ENCODE results near the gene PGC.
A peak's percentile ranks its signal among the peaks of the same experiment; 100 is the strongest.

Gene PGC

GRCh38 chr6:41734666-41735426 is 12.4 kb downstream of the PGC start:
- Mint-ChIP-seq H3K9me3 (no peaks in the 10 kb centered on the region), H3K4me3 (peak overlapping the region; percentile 83), H3K36me3 (ENCODE audit: low read depth) (peaks cover 11% of the 10 kb centered on the region), H3K4me1 (ENCODE audit: low read depth) (peaks cover 51% of the 10 kb centered on the region), H3K27me3 (no peaks in the 10 kb centered on the region), H3K27ac (peak overlapping the region; percentile 85)
- intact Hi-C loops (cut with micrococcal nuclease), result loop anchor here (1.0 to 5.0 kb wide), 4 partner anchors 12 to 52 kb away; partner anchors contain the start of genes FRS3 and TOMM6

DNA sequence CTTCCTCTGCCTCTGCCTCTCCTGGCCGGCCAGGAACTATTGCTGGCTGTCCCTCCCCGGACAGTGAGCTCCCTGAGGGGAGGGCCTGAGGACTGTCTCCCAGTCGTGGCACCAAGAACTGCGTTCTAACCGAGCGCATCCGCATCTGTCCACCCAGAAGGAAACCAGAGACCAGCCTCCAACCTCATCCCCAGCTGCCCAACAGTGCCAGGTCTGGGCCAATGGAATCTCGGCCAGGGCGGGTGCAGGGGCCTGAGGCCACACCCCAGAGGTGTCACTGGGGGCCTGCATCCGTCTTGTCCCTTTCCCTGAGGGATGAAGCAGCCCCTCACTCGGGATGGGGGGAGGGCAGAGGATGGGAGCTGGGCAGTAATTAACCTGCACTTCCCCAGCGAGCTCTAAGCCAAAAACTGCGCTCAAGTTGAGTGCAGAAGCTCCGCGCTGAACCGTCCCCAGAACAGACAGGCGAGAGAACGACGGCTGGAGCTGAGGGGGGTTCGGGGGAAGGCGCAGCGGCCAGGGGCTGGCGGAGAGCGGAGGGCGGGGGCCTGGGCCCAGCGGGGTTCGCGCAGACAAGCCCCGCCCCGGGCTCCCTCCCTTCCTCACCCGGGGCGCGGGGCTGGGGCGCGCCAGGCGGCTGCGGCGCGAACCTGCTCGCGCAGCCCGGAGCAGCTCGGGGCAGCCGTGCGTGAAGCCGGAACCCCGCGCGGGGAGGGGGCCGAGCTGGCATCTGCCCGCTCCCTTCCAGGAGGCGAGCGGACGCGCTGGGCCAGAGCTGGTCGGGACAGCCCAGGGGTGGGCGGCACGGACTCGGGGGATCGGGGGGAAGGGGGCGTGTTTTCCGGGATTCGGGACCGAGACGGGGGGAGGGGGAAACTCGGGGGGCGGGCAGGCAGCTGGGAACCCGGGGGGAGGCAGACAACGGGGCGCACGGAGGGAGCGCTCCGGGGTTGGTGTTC is 13.2 kb downstream of the PGC start:
- Mint-ChIP-seq H3K4me3 (peak overlapping the region; percentile 83), H3K27ac (peak overlapping the region; percentile 85), H3K9me3 (no peaks in the 10 kb centered on the region), H3K4me1 (ENCODE audit: low read depth) (peaks cover 59% of the 10 kb centered on the region), H3K27me3 (no peaks in the 10 kb centered on the region), H3K36me3 (ENCODE audit: low read depth) (peaks cover 20% of the 10 kb centered on the region)
- intact Hi-C loops (cut with micrococcal nuclease), result loop anchor here (1.0 to 5.0 kb wide), 4 partner anchors 11 to 53 kb away; partner anchors contain the start of genes FRS3 and TOMM6

GRCh38 chr6:41733360-41733706 is 13.9 kb downstream of the PGC start:
- peak overlapping the region; percentile 83 for H3K4me3 Mint-ChIP-seq
- H3K27ac Mint-ChIP-seq, result peak overlapping the region; percentile 85
- peaks cover 26% of the 10 kb centered on the region for H3K36me3 Mint-ChIP-seq (ENCODE audit: low read depth)
- H3K27me3 Mint-ChIP-seq, result no peaks in the 10 kb centered on the region
- no peaks in the 10 kb centered on the region for H3K9me3 Mint-ChIP-seq
- intact Hi-C loops (cut with micrococcal nuclease), result loop anchor here (5.0 kb wide), 1 partner anchor 44 kb away; the partner anchor contains the start of gene FRS3
- peaks cover 66% of the 10 kb centered on the region for H3K4me1 Mint-ChIP-seq (ENCODE audit: low read depth)

DNA sequence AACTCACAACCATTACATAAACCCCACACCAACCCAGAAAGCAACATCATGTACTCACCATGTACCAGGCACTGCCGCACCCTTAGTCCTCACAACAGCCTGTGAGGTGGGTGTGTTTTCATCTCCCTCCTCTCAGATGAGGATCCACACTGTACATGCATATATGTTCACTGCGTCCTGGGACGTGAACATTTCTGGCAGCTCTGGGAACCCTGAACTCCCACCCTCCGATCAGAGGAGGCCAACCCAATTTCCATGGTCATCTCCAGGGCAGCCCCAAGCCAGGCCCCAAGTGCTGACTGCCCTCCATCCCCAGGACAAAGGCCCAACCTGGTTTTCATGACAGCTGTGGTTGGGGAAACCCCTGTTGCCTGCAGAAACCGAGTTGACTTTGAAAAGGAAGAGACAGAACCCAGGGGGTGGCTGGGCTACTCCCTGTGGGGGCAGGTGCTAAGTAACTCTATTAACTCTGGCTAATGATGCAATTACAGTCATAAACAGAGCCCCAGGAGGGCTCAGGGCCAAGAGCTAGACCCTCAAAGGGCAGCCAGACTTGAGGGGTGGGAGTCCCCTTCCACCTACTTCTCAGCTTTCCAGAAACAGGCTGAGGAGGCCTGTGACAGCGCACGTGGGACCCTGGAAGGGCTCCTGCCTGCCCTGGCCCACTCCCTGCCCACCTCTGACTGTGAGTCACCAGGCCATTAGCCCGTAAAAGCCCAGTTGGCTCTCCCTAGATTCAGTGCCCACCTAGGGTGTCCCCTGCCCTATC is 14.4 kb downstream of the PGC start:
- intact Hi-C loops (cut with micrococcal nuclease), result loop anchor here (5.0 kb wide), 1 partner anchor 45 kb away; the partner anchor contains the start of gene FRS3
- peaks cover 31% of the 10 kb centered on the region for H3K36me3 Mint-ChIP-seq (ENCODE audit: low read depth)
- H3K27ac Mint-ChIP-seq, result peak overlapping the region; percentile 85
- peak overlapping the region; percentile 83 for H3K4me3 Mint-ChIP-seq
- H3K4me1 Mint-ChIP-seq (ENCODE audit: low read depth), result peaks cover 71% of the 10 kb centered on the region
- H3K9me3 Mint-ChIP-seq, result no peaks in the 10 kb centered on the region
- H3K27me3 Mint-ChIP-seq, result no peaks in the 10 kb centered on the region

GRCh38 chr6:41732149-41732548 is 15.0 kb downstream of the PGC start:
- Mint-ChIP-seq H3K27ac (no peak overlapping the region), H3K9me3 (no peaks in the 10 kb centered on the region), H3K27me3 (no peaks in the 10 kb centered on the region), H3K4me3 (no peak overlapping the region), H3K36me3 (ENCODE audit: low read depth) (peaks cover 37% of the 10 kb centered on the region), H3K4me1 (ENCODE audit: low read depth) (peaks cover 78% of the 10 kb centered on the region)
- intact Hi-C loops (cut with micrococcal nuclease), result loop anchor here (5.0 kb wide), 1 partner anchor 45 kb away; the partner anchor contains the start of gene FRS3

GRCh38 chr6:41731561-41732086 is 15.6 kb downstream of the PGC start:
- Mint-ChIP-seq H3K27ac (peak overlapping the region; percentile 48), H3K4me1 (ENCODE audit: low read depth) (peaks cover 82% of the 10 kb centered on the region), H3K9me3 (no peaks in the 10 kb centered on the region), H3K4me3 (no peak overlapping the region), H3K36me3 (ENCODE audit: low read depth) (peaks cover 41% of the 10 kb centered on the region), H3K27me3 (no peaks in the 10 kb centered on the region)
- intact Hi-C loops (cut with micrococcal nuclease), result loop anchor here (5.0 kb wide), 1 partner anchor 46 kb away; the partner anchor contains the start of gene FRS3

DNA sequence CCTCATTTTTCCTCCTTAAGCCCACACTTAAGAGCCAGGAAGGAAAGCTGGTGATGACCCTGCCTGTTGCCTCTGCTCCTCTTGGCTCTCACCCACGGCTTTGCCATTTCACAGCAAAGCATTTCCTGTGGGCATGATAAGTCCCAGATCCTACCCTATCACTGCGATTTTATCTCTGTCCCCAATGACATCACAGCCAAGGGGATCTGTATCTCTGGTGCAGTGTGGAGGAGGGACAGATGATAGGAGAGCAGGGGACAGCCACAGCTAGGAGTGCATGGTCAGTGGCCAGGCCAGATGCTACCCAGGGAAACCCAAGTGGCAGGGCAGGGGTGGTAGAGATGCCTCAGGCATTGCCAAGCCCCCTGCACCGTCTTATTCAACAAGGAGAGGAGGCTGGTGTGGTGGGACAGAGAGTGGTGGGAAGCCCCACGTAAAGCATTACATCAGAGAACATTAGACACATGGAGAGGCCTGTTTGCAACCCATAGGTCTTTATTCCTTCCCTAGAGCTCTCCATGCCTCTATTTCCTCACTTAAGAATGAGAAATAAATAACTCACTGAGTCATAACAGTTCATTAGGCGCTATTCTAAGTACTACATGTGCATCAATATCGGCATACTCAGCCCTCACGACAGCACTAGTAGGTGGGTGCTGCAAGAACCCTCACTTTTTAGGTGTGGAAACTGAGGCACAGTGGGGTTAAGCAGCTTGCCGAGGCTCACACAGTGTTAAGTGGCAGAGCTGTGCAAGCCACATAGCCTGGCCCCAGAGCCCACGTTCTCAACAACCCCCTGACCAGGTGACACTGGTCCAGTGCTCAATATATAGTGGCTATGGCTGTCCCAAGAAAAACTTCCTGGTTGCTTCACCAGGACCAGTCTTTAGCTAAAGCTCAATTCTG is 16.4 kb downstream of the PGC start:
- Mint-ChIP-seq H3K4me3 (no peak overlapping the region), H3K36me3 (ENCODE audit: low read depth) (peaks cover 41% of the 10 kb centered on the region), H3K4me1 (ENCODE audit: low read depth) (peaks cover 79% of the 10 kb centered on the region), H3K27ac (peak overlapping the region; percentile 48), H3K9me3 (no peaks in the 10 kb centered on the region), H3K27me3 (no peaks in the 10 kb centered on the region)
- intact Hi-C loops (cut with micrococcal nuclease), result loop anchor here (5.0 kb wide), 1 partner anchor 47 kb away; the partner anchor contains the start of gene FRS3

GRCh38 chr6:41729624-41730023 is 17.6 kb downstream of the PGC start:
- Mint-ChIP-seq H3K36me3 (ENCODE audit: low read depth) (peaks cover 41% of the 10 kb centered on the region), H3K4me3 (no peak overlapping the region), H3K27ac (no peak overlapping the region), H3K9me3 (no peaks in the 10 kb centered on the region), H3K27me3 (no peaks in the 10 kb centered on the region), H3K4me1 (ENCODE audit: low read depth) (peaks cover 86% of the 10 kb centered on the region)
- intact Hi-C loops (cut with micrococcal nuclease), result loop anchor here (5.0 kb wide), 1 partner anchor 48 kb away; the partner anchor contains the start of gene FRS3

DNA sequence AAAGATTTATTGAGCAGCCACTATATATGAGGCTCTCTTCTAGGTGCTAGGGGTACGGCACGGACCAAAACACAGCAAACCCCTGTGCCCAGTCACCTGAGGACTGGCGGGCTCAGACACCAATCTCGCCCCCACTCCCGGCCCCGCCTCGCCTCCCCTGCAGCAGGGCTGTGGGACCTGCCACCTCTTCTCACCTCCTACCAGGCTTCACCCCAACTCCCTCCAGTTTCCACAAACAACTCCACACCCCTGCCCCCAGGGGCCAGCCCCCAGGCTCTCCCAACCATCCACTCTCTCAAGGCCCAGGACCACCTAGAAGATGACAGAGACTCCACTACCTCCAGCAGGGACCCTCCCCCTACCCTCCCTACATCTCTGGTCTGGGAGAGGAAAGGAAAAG is 18.2 kb downstream of the PGC start:
- H3K4me1 Mint-ChIP-seq (ENCODE audit: low read depth), result peaks cover 92% of the 10 kb centered on the region
- H3K36me3 Mint-ChIP-seq (ENCODE audit: low read depth), result peaks cover 41% of the 10 kb centered on the region
- no peaks in the 10 kb centered on the region for H3K9me3 Mint-ChIP-seq
- intact Hi-C loops (cut with micrococcal nuclease), result no loop called here
- no peak overlapping the region for H3K4me3 Mint-ChIP-seq
- peak overlapping the region; percentile 35 for H3K27ac Mint-ChIP-seq
- H3K27me3 Mint-ChIP-seq, result no peaks in the 10 kb centered on the region

GRCh38 chr6:41728073-41728936 is 18.9 kb downstream of the PGC start:
- Mint-ChIP-seq H3K27me3 (no peaks in the 10 kb centered on the region), H3K4me3 (no peak overlapping the region), H3K4me1 (ENCODE audit: low read depth) (peaks cover 92% of the 10 kb centered on the region), H3K27ac (peak overlapping the region; percentile 35), H3K9me3 (no peaks in the 10 kb centered on the region), H3K36me3 (ENCODE audit: low read depth) (peaks cover 41% of the 10 kb centered on the region)
- intact Hi-C loops (cut with micrococcal nuclease), result no loop called here

GRCh38 chr6:41727705-41728072 is 19.5 kb downstream of the PGC start:
- Mint-ChIP-seq H3K4me3 (no peak overlapping the region), H3K9me3 (no peaks in the 10 kb centered on the region), H3K36me3 (ENCODE audit: low read depth) (peaks cover 41% of the 10 kb centered on the region), H3K27me3 (no peaks in the 10 kb centered on the region), H3K4me1 (ENCODE audit: low read depth) (peaks cover 92% of the 10 kb centered on the region), H3K27ac (no peak overlapping the region)
- intact Hi-C loops (cut with micrococcal nuclease), result no loop called here

- Mint-ChIP-seq H3K27me3 (no peaks in the 10 kb centered on the region), H3K36me3 (ENCODE audit: low read depth) (peaks cover 35% of the 10 kb centered on the region), H3K9me3 (no peaks in the 10 kb centered on the region), H3K4me1 (ENCODE audit: low read depth) (peaks cover 94% of the 10 kb centered on the region), H3K27ac (peak overlapping the region; percentile 67), H3K4me3 (no peak overlapping the region)
- intact Hi-C loops (cut with micrococcal nuclease), result no loop called here
Observed at GRCh38 chr6:41726876-41727275, 20.3 kb downstream of the PGC start.

Measured in dendritic cell treated with granulocyte-macrophage colony-stimulating factor and Interleukin-4, amounts not matched to agents 40 ng/mL and 50 ng/mL, for 4 days (primary cell).